Fibroblast of pulmonary artery (primary cell): ENCODE results near the gene KIAA1549.

Source experiments
- DNase-seq: peaks from one replicate; pipeline ENCODE4 v3.0.0-alpha.2; 2010; ENCODE audit warnings: low read depth
- H3K4me3 ChIP-seq: replicated peaks from 2 replicates; pipeline ENCODE4 v1.5.1; 2011; ENCODE audit warnings: low read depth, mild to moderate bottlenecking, control low read depth, low read length, moderate library complexity
- TF ChIP-seq, protein P1 (sequence below): IDR thresholded peaks from 2 replicates; pipeline ENCODE4 v1.5.1; 2011; ENCODE audit warnings: mild to moderate bottlenecking, control low read depth, low read length, inconsistent platforms; ENCODE audit errors: missing control alignments

The KIAA1549 gene

DNA sequence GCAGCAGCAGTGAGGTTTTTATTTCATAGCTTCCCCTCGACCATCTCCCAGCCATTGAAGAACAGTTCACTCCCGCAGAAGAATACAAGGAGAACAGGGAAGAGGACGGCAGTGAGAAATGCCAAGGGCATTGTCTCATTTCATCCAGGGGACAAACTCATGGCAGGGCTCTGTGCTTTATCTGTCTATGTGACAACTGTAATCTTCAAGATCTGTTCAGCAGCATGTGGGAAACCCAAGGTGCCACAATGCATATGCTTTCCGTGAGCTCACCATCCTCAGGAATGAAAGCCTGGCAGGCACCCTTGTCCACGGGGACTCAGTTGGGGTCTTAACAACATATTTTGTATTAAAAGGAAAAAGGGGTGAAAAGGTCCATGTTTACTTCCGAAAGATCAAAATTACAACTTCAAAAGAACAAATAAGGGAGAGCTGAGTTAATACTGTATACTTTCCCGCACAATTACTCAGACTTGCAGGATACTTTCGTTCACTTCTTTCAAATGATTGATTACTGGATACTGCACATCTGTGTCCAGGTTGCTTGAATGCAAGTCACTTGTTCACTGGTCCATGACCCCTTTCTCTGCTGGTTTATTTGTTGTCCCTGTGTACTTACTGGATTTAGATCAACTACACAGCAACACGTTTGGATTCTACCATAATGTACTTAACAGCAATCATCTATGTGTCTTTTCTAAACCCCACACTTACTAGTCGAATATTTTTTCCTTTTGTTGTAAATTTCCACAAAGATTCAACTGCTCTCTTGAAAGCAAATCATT lies 93.1 kb downstream of the KIAA1549 start:
- H3K4me3 ChIP-seq = no peak overlapping the region
- no peak for DNase-seq
- TF ChIP-seq, protein P1, sequence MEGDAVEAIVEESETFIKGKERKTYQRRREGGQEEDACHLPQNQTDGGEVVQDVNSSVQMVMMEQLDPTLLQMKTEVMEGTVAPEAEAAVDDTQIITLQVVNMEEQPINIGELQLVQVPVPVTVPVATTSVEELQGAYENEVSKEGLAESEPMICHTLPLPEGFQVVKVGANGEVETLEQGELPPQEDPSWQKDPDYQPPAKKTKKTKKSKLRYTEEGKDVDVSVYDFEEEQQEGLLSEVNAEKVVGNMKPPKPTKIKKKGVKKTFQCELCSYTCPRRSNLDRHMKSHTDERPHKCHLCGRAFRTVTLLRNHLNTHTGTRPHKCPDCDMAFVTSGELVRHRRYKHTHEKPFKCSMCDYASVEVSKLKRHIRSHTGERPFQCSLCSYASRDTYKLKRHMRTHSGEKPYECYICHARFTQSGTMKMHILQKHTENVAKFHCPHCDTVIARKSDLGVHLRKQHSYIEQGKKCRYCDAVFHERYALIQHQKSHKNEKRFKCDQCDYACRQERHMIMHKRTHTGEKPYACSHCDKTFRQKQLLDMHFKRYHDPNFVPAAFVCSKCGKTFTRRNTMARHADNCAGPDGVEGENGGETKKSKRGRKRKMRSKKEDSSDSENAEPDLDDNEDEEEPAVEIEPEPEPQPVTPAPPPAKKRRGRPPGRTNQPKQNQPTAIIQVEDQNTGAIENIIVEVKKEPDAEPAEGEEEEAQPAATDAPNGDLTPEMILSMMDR = no peak

DNA sequence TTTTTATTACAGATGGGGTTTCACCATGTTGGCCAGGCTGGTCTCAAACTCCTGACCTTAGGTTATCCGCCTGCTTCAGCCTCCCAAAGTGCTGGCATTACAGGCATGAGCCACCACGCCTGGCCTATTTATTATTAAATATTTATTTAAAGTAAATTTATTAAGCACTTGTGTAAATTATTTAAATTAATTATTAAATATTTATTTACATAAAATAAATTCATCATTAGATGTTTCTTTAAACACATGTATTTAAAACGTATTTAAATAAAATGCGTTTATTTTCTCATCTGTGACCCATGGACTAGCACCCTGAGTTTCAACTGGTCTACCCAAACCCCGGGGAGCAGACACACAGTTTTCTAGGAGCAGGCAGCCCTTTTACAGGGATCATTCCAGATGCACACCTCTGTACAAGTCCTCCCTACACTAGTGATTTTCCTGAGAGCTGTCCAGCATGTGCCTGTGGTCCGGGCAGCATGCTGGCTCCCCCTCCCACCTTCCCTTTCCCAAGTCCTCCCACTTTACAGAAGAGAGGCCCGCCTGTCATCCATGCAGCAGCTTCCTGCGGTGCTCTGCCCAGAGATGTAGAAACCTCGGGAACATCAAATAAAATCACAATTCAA lies 94.0 kb downstream of the KIAA1549 start:
- no peak overlapping the region for H3K4me3 ChIP-seq
- no peak for DNase-seq
- TF ChIP-seq, protein P1 = no peak

DNA sequence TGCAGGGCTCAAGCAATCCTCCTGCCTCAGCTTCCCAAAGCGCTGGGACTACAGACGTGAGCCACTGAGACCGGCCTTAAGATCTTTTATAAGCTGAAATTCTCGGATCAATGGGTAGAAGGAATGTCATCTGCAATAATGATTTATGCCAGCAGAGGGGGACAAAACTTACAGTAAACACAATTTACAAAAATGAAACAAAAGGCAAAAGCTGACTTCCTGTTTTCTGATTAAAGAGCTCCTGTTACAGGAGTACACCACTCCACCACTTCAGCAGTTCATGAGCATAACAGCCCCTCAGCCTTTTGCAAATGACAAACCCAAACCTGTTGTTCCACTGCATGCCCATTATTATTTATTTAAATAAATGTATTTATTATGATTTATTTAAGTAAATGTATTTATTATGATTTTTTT lies 94.7 kb downstream of the KIAA1549 start:
- TF ChIP-seq, protein P1 = peak; percentile 61
- DNase-seq = peak; percentile 85
- H3K4me3 ChIP-seq = no peak overlapping the region

DNA sequence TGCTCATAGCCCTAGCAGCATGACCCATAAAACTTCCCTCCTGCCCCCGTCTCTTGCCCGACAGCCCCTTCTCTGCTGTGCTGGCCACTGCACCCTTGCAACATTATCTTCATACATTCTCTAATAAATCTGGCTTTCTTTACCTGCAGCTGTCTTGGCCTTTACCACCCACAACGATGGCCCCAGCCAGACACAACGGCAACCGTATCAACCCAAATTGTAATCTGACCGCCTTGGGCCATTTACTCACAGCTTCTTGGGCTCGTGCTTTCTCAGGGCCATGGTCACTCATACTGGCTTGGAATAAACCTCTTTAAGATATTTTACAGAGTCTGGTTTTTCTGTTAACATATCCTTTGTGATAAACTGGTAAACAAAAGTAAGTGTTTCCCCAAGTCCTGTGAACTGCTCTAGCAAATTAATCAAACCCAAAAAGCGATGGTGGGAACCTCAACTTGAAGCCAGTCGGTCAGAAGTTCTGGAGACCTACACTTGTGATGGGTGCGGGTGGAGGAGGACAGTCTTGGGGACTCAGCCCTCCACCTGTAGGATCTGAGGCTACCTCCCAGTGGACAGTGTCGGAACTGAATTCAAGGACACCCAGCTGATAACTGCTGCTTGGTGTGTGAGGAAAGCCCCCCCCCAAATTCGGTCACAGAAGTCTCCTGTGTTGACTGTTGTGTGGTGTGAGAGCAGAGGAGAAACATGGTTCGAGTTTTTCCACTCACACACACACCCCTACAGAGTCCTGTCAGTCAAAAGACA lies 95.6 kb downstream of the KIAA1549 start:
- TF ChIP-seq, protein P1 = no peak
- no peak overlapping the region for H3K4me3 ChIP-seq
- DNase-seq = no peak

DNA sequence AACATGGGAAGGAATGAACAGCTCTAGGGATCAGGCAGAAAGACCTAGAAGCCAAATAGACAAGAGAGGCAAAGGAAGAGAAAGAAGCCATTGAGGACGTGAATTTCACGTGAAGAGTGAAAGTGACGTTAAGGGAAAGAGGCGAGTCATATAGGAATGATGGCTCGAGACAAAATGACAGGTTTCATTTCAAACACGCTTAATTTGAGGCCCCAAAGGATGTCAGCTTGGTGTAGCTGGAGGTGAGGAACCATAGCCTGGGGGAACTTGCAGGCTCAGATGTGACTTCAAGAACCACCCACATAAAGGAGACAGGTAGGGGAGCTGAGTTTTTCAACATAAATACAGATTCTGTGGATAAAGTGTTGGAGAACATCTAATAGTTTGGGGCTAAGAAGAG lies 98.9 kb downstream of the KIAA1549 start:
- no peak overlapping the region for H3K4me3 ChIP-seq
- TF ChIP-seq, protein P1 = no peak
- no peak for DNase-seq

DNA sequence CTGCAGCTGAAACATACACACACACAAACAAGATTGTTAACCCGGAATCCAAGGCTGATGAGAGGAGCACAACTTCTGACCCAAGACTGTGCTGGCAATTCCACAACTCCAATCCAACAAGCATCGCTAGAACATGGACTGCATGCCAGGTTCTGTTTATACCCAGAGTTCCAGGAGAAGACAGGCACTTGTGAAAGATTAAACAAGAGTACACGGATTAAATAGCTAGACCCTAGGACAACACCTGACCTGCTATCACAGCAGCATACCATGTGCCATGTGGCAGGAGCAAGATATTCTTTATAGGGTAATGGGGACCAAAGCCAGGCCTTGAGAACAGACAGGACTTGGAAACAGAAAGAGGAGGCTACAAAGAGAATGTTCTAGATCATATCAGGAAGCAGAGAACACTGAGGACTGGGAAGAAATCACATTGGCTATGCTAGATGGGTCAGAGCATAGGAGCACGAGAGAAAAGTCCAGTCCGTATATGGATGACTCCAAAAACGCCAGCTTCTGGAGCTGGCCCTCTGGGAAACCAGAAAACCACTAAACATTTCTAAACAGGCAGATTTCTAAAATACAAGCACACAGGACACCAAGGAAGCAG lies 99.5 kb downstream of the KIAA1549 start:
- DNase-seq = no peak

More for the DNA sequence above, 99.5 kb downstream of the KIAA1549 start:
- H3K4me3 ChIP-seq = no peak overlapping the region
- TF ChIP-seq, protein P1 = no peak
